Skeletal muscle tissue (tissue), 4 donors: ENCODE results near the gene COPZ1. TPM values are rescaled to one million over a fixed set of nuclear protein-coding genes. Genes with fewer than 3 reads are reported as not detected.

Experiments used
- H3K27ac ChIP-seq: one replicate; pipeline ENCODE4 v1.7.0; 2013; ENCODE audit warnings: mild to moderate bottlenecking, low read depth, low read length, inconsistent platforms
- H3K27me3 ChIP-seq, 3 donors: one replicate each; pipeline ENCODE4 v1.7.0; 2013; ENCODE audit warnings: low read length in 3 of 3; ENCODE audit not compliant: control insufficient read depth in 3 of 3, insufficient read depth in 3 of 3
- H3K36me3 ChIP-seq, 3 donors: one replicate each; pipeline ENCODE4 v1.7.0; 2013; ENCODE audit warnings: low read length in 3 of 3; ENCODE audit not compliant: control insufficient read depth in 3 of 3, insufficient read depth in 3 of 3
- H3K4me1 ChIP-seq, 3 donors: one replicate each; pipeline ENCODE4 v1.7.0; 2013; ENCODE audit warnings: low read length in 3 of 3, mild to moderate bottlenecking in 3 of 3; ENCODE audit not compliant: control insufficient read depth in 3 of 3, insufficient read depth in 3 of 3
- H3K4me3 ChIP-seq, 3 donors: one replicate each; pipeline ENCODE4 v1.7.0; 2013; ENCODE audit warnings: low read length in 3 of 3
- H3K9ac ChIP-seq, 3 donors: one replicate each; pipeline ENCODE4 v1.7.0; 2013; ENCODE audit warnings: low read length in 3 of 3, mild to moderate bottlenecking in 3 of 3, moderate library complexity in 2 of 3, low read depth in 1 of 3
- H3K9me3 ChIP-seq, 3 donors: one replicate each; pipeline ENCODE4 v1.7.0; 2013; ENCODE audit warnings: low read length in 3 of 3; ENCODE audit not compliant: control insufficient read depth in 3 of 3
- total RNA-seq: library from RNA; depleted of rRNA; stranded (reverse); fragments of >200 nt; gene quantifications from one replicate; pipeline ENCODE4 v1.2.3, GENCODE V29; 2014
- donor health status: Osteomylitis.

The COPZ1 gene
- total RNA-seq, 1 donor from 2014 or later, result 62.6 TPM

DNA sequence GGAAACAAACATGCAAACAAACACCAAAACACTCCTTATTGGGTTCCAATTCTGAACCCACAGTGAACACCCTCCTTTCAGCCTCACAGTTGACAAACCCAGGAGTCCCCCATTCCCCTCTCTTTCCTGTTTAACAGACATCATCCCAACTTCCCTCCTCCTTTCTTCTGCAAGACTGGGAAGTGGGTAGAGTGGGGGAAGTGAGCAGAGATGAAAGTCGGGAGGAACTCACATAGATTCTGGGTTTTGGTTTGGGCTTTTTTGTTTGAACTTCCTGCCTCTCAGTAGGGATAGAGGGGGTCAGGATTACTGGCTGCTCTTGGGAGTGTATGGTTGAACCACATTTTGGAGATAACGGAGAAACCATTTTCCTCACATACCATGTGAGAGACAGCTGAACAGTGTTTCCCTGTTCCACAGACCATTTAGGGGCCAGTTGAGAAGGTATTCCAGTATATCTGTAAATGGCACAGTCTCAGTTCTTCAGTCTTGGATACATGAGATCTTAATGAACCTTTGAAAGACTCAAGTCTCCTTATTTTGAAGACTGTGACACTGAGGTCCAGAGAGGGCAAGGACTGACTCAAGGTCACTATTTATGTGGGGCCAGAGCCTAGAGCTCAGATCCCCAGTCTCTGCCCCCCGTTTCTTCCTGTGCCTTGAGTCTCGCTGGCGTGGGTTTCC is 43.2 kb downstream of the COPZ1 start:
- H3K27ac ChIP-seq, result no peak overlapping the region
- H3K9ac ChIP-seq, result peak overlapping the region in 2 of 3 donors; percentile 15 to 69
- no peaks in the 10 kb centered on the region for H3K27me3 ChIP-seq
- peak overlapping the region in 1 of 3 donors; percentile 31 for H3K4me3 ChIP-seq
- H3K4me1 ChIP-seq, result peaks cover 30 to 41% (median 31%) of the 10 kb centered on the region in 3 donors
- no peaks in the 10 kb centered on the region for H3K9me3 ChIP-seq
- H3K36me3 ChIP-seq, result no peaks in the 10 kb centered on the region

DNA sequence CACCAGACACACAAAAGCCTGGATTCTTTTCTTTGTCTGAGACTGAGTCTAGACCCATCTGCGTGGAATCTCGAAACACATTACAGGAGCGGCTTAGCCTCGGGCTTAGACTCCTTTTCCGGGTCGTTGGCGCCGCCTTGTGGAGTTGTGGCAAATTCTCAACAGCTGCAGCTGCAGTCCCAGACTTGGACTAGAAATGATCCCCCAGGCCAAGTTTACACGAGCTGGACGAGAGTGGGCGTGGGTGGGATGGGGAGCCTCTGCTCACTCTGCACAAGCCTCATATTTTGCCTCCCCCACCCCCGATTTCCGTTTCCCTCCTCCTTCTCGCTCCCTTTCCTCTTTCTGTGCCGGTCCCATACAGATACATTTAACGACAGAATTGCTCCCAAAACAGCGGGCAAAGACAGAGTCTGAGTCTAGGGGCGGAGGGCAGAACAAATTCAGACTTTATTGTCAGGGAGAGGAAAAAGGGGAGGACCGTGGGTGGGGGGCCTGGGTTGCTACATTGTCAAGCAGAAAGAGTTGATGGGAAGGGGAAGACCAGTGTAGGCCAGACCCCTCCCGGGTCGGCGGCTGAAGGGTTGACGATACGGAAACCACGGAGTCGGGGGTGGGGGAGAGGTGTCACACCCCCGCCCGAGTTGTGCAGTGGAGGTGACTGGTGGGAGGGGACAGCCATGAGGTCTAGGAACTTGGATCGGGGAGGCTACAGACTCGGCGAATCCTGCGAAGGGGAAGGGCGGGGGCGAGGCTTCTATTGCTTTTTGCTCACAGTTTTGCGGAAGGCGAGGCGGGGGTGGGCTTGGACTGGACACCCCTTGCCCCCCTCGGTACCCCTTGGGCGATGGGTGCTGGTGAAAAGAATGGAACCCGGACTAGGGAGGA is 44.0 kb downstream of the COPZ1 start:
- no peaks in the 10 kb centered on the region for H3K9me3 ChIP-seq
- H3K9ac ChIP-seq, result peak overlapping the region in 2 of 3 donors; percentile 58 to 69
- H3K4me1 ChIP-seq, result peaks cover 34 to 43% (median 35%) of the 10 kb centered on the region in 3 donors
- H3K36me3 ChIP-seq, result peaks cover 0 to 3% (median 3%) of the 10 kb centered on the region in 3 donors
- peak overlapping the region; percentile 31 to 48 (median 36) for H3K4me3 ChIP-seq
- no peaks in the 10 kb centered on the region for H3K27me3 ChIP-seq
- H3K27ac ChIP-seq, result peak overlapping the region; percentile 72

GRCh38 chr12:54369597-54370131 is 44.7 kb downstream of the COPZ1 start:
- peak overlapping the region; percentile 72 for H3K27ac ChIP-seq
- H3K4me1 ChIP-seq, result peaks cover 42 to 50% (median 42%) of the 10 kb centered on the region in 3 donors
- peak overlapping the region in 1 of 3 donors; percentile 40 for H3K9ac ChIP-seq
- H3K4me3 ChIP-seq, result peak overlapping the region in 2 of 3 donors; percentile 13 to 48
- H3K27me3 ChIP-seq, result no peaks in the 10 kb centered on the region
- peaks cover 0 to 4% (median 4%) of the 10 kb centered on the region in 3 donors for H3K36me3 ChIP-seq
- H3K9me3 ChIP-seq, result no peaks in the 10 kb centered on the region

- peaks cover 47 to 56% (median 48%) of the 10 kb centered on the region in 3 donors for H3K4me1 ChIP-seq
- H3K9ac ChIP-seq, result peak overlapping the region in 2 of 3 donors; percentile 36 to 51
Measured at GRCh38 chr12:54370171-54370730, 45.3 kb downstream of the COPZ1 start.

DNA sequence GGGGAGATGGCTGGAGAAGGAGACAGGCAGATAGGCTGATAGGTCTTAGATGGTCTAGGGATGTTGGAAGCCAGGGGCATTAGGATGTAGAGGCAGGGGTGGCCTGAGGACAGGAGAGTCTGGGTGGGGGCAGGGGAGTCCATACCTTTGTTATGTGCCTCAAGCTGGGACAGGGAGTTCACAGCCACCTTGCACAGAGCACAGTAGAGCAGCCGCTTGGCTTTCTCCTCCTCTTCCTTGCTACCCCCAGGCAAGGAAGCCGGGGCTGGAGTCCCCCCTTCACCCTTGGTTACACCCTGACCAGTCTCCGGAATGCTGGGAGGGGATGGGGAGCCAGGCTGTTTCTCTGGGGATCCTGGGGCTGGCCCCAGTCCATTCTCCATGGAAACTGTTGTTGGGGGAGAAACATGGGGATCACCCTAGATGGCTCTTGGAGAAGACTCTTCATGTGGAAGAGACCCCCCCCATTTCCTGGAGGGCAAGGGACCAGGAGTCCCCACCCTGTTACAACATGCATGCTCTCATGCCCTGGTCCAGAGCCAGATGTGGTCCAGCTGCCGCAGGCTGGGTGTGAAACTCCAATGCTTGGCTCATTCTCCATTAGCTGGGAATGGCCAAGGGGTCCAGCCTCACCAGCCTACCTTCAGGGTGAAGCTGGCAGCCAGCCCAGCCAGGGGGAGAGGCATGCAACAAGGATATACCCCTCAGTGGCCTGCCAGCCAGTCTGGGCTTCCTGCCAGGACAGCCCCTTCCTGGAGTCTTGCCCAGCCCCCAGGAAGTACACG is 46.6 kb downstream of the COPZ1 start:
- Histone ChIP-seq H3K36me3 (peaks cover 0 to 4% (median 4%) of the 10 kb centered on the region in 3 donors), H3K27me3 (no peaks in the 10 kb centered on the region), H3K9me3 (no peaks in the 10 kb centered on the region), H3K27ac (peak overlapping the region; percentile 72), H3K4me1 (peaks cover 58 to 68% (median 59%) of the 10 kb centered on the region in 3 donors), H3K9ac (peak overlapping the region in 2 of 3 donors; percentile 52 to 57), H3K4me3 (no peak overlapping the region)

More at GRCh38 chr12:54370171-54370730, 45.3 kb downstream of the COPZ1 start:
- Histone ChIP-seq H3K27me3 (no peaks in the 10 kb centered on the region), H3K36me3 (peaks cover 0 to 4% (median 4%) of the 10 kb centered on the region in 3 donors), H3K27ac (peak overlapping the region; percentile 72), H3K9me3 (no peaks in the 10 kb centered on the region), H3K4me3 (peak overlapping the region; percentile 30 to 57 (median 54))

- no peaks in the 10 kb centered on the region for H3K27me3 ChIP-seq
- H3K36me3 ChIP-seq, result peaks cover 3 to 7% (median 4%) of the 10 kb centered on the region in 3 donors
- peak overlapping the region in 2 of 3 donors; percentile 52 to 57 for H3K9ac ChIP-seq
- H3K4me3 ChIP-seq, result no peak overlapping the region
- peak overlapping the region; percentile 72 for H3K27ac ChIP-seq
- H3K9me3 ChIP-seq, result no peaks in the 10 kb centered on the region
- H3K4me1 ChIP-seq, result peaks cover 63 to 76% (median 65%) of the 10 kb centered on the region in 3 donors
Measured at GRCh38 chr12:54372113-54372806, 47.3 kb downstream of the COPZ1 start.

GRCh38 chr12:54373649-54374561 is 49.0 kb downstream of the COPZ1 start:
- peaks cover 3 to 9% (median 4%) of the 10 kb centered on the region in 3 donors for H3K36me3 ChIP-seq
- no peaks in the 10 kb centered on the region for H3K27me3 ChIP-seq
- H3K4me3 ChIP-seq, result no peak overlapping the region
- no peaks in the 10 kb centered on the region for H3K9me3 ChIP-seq
- peak overlapping the region; percentile 71 for H3K27ac ChIP-seq
- peak overlapping the region in 1 of 3 donors; percentile 20 for H3K9ac ChIP-seq
- peaks cover 72 to 80% (median 75%) of the 10 kb centered on the region in 3 donors for H3K4me1 ChIP-seq

GRCh38 chr12:54374562-54375258 is 49.8 kb downstream of the COPZ1 start:
- peaks cover 71 to 82% (median 80%) of the 10 kb centered on the region in 3 donors for H3K4me1 ChIP-seq
- peak overlapping the region; percentile 71 for H3K27ac ChIP-seq
- peaks cover 3 to 9% (median 4%) of the 10 kb centered on the region in 3 donors for H3K36me3 ChIP-seq
- H3K9me3 ChIP-seq, result no peaks in the 10 kb centered on the region
- peak overlapping the region; percentile 3 to 20 (median 17) for H3K9ac ChIP-seq
- no peaks in the 10 kb centered on the region for H3K27me3 ChIP-seq
- H3K4me3 ChIP-seq, result no peak overlapping the region
